Activated CD4-positive, alpha-beta memory T cell treated with anti-CD3 and anti-CD28 coated beads for 36 hours (primary cell): Measurements from ENCODE around the gene UACA. TPM values are rescaled to one million over a fixed set of nuclear protein-coding genes. Genes with fewer than 3 reads are reported as not detected.

ENCODE experiments used
- CTCF ChIA-PET: fragments of 350-600 bp; sonication (Branson Sonifier 250); formaldehyde crosslinking; loops from one replicate; lab custom pipeline; 2021; ENCODE audit warnings: antibody characterized with exemption, inconsistent platforms; lab: Charles Lee
- POLR2A ChIA-PET: fragments of 350-600 bp; sonication (Branson Sonifier 250); formaldehyde crosslinking; loops from one replicate; lab custom pipeline; 2021; ENCODE audit warnings: antibody characterized with exemption; lab: Charles Lee
- DNase-seq: peaks from one replicate; pipeline ENCODE4 v3.0.0-alpha.2; 2020
- H3K27ac Mint-ChIP-seq: one replicate; pipeline ENCODE4 v1.8.0; 2021; ENCODE audit warnings: mixed read lengths
- H3K27me3 Mint-ChIP-seq: one replicate; pipeline ENCODE4 v1.8.0; 2021; ENCODE audit warnings: mixed read lengths
- H3K36me3 Mint-ChIP-seq: one replicate; pipeline ENCODE4 v1.8.0; 2021; ENCODE audit warnings: mixed read lengths
- H3K4me1 Mint-ChIP-seq: one replicate; pipeline ENCODE4 v1.8.0; 2021; ENCODE audit warnings: low read depth, mixed read lengths
- H3K4me3 Mint-ChIP-seq: one replicate; pipeline ENCODE4 v1.8.0; 2021; ENCODE audit warnings: mild to moderate bottlenecking, mixed read lengths
- H3K9me3 Mint-ChIP-seq: one replicate; pipeline ENCODE4 v1.8.0; 2021; ENCODE audit warnings: mixed read lengths
- intact Hi-C: fragments of 100-400 bp; cut with micrococcal nuclease; formaldehyde crosslinking; loops from one replicate; pipeline ENCODE4 v1.15.1; 2023
- total RNA-seq, 2 experiments: library from RNA; stranded (reverse); gene quantifications; one replicate each; pipeline ENCODE4 v1.2.3, GENCODE V29; 2021

The UACA gene
- total RNA-seq, 2 experiments from 2014 or later = 3.8 to 4.1 TPM

- intact Hi-C loops = no loop called here
- Mint-ChIP-seq H3K4me3 (no peak overlapping the region), H3K36me3 (no peaks in the 10 kb centered on the region), H3K27me3 (peaks cover 15% of the 10 kb centered on the region), H3K4me1 (no peaks in the 10 kb centered on the region), H3K27ac (no peak overlapping the region), H3K9me3 (no peaks in the 10 kb centered on the region)
- no peak for DNase-seq
- POLR2A ChIA-PET = no interaction called here
- CTCF ChIA-PET = no interaction called here
Observed at GRCh38 chr15:70701891-70702568, 61.3 kb downstream of the UACA start.

DNA sequence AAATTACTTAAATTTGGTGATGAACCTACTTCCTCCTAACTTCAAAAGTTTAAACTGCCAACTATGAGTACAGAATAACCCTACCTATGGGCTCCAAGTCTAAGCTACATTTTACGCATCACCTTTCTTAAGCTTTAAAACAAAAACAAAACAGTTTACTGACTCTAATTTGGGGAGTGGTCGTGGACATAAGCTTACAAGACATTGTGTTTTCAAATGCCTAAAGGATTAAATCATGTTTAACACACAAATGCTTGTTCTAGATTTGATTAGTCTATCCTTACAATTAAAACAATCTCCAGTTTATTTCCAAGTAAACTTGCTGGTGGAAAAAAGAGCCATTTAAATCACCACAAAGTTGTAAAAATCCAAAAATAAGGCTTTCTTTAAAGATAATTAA is 62.2 kb downstream of the UACA start:
- no peak for DNase-seq
- intact Hi-C loops = no loop called here
- no peaks in the 10 kb centered on the region for H3K4me1 Mint-ChIP-seq
- H3K27ac Mint-ChIP-seq = no peak overlapping the region
- H3K27me3 Mint-ChIP-seq = peaks cover 14% of the 10 kb centered on the region
- no peaks in the 10 kb centered on the region for H3K36me3 Mint-ChIP-seq
- CTCF ChIA-PET = no interaction called here
- no peak overlapping the region for H3K4me3 Mint-ChIP-seq
- POLR2A ChIA-PET = no interaction called here
- H3K9me3 Mint-ChIP-seq = no peaks in the 10 kb centered on the region

- Mint-ChIP-seq H3K4me1 (no peaks in the 10 kb centered on the region), H3K9me3 (no peaks in the 10 kb centered on the region), H3K36me3 (no peaks in the 10 kb centered on the region), H3K27me3 (peaks cover 13% of the 10 kb centered on the region), H3K27ac (no peak overlapping the region), H3K4me3 (no peak overlapping the region)
- DNase-seq = no peak
- CTCF ChIA-PET = no interaction called here
- intact Hi-C loops = no loop called here
- POLR2A ChIA-PET = no interaction called here
Observed at GRCh38 chr15:70699890-70700289, 63.5 kb downstream of the UACA start.

DNA sequence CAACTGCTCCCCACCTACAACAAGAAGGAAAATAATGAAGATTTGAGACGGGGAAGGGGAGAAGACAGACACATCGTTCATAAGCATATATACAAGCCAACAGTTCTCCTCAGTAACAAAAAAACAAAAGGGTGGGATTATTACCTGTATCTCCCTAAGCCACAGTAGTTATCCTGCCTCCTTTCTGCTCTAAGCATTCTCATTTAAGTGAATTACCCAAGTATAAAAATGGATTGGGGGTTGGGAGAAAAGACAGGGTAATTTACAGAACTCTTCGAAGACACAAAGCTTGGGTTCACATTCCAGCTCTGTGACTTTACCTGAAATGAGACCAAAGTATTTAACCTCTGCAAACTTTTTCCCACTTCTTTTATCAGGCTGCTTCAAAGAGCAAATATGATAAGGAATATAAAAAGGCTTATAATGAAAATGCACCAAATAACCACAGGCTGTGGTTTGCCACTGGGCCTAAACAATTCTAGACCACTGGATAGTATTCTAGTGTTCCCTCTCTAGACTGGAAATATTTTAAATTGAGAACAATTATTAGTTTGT is 64.4 kb downstream of the UACA start:
- CTCF ChIA-PET = no interaction called here
- POLR2A ChIA-PET = no interaction called here
- no peak for DNase-seq
- intact Hi-C loops = no loop called here
- no peak overlapping the region for H3K27ac Mint-ChIP-seq
- H3K4me1 Mint-ChIP-seq = no peaks in the 10 kb centered on the region
- peaks cover 6% of the 10 kb centered on the region for H3K27me3 Mint-ChIP-seq
- no peak overlapping the region for H3K4me3 Mint-ChIP-seq
- no peaks in the 10 kb centered on the region for H3K9me3 Mint-ChIP-seq
- H3K36me3 Mint-ChIP-seq = no peaks in the 10 kb centered on the region

DNA sequence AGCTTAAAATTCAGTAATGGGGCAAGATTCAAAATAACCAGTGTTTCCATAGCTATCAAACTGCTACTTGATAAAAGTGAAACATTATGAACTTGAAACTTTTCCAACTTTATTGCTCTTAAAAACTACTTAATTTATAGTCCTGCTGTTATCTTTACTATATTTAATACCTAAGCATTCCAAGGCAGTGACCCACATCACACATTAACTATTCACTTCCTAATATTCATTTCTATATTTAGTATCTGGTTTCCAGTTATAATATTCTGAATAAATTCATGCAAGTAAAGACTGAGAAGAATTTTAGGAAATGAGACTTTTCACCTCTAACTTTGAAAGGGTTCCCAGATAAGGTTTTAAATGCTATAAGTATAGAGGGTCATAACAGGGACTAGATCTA is 64.9 kb downstream of the UACA start:
- CTCF ChIA-PET = no interaction called here

GRCh38 chr15:70690491-70691276 is 72.7 kb downstream of the UACA start:
- no peak overlapping the region for H3K27ac Mint-ChIP-seq
- intact Hi-C loops = no loop called here
- CTCF ChIA-PET = interaction anchor here (0.6 to 1.1 kb wide), 2 partner anchors 32 to 504 kb away, joined by 3 to 4 read pairs; no protein-coding TSS in a partner anchor
- no peaks in the 10 kb centered on the region for H3K4me1 Mint-ChIP-seq
- POLR2A ChIA-PET = no interaction called here
- no peak for DNase-seq
- H3K9me3 Mint-ChIP-seq = no peaks in the 10 kb centered on the region
- H3K4me3 Mint-ChIP-seq = no peak overlapping the region
- H3K36me3 Mint-ChIP-seq = no peaks in the 10 kb centered on the region
- H3K27me3 Mint-ChIP-seq = peaks cover 2% of the 10 kb centered on the region

More for the DNA sequence above, 64.9 kb downstream of the UACA start:
- no peak overlapping the region for H3K4me3 Mint-ChIP-seq
- no peaks in the 10 kb centered on the region for H3K36me3 Mint-ChIP-seq
- no peak for DNase-seq
- no peaks in the 10 kb centered on the region for H3K4me1 Mint-ChIP-seq
- POLR2A ChIA-PET = no interaction called here
- peaks cover 4% of the 10 kb centered on the region for H3K27me3 Mint-ChIP-seq
- no peaks in the 10 kb centered on the region for H3K9me3 Mint-ChIP-seq
- intact Hi-C loops = no loop called here
- H3K27ac Mint-ChIP-seq = no peak overlapping the region

DNA sequence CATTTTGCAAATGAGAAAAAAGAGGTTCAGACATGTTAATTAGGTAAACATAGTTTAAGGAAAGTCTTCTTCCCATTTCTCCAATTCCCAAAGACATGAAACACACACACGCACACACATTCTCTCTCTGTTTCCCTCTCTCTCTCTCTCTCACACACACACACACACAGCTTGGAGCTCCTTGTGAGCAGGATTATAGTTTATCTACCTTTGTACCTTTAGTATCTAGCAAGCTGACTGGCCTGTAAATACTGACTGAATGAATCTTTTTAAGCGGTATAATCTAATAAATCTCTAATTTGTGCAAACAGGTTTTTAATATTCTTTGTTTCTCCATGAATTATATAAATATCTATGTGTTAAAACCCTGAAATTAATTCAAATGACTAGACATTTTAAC is 73.3 kb downstream of the UACA start:
- H3K4me1 Mint-ChIP-seq = no peaks in the 10 kb centered on the region
- no peaks in the 10 kb centered on the region for H3K36me3 Mint-ChIP-seq
- no peak overlapping the region for H3K27ac Mint-ChIP-seq
- no peaks in the 10 kb centered on the region for H3K9me3 Mint-ChIP-seq
- intact Hi-C loops = no loop called here
- ChIA-PET POLR2A (no interaction called here), CTCF (interaction anchor here (0.6 to 1.6 kb wide), 2 partner anchors 33 to 503 kb away, joined by 4 to 6 read pairs; no protein-coding TSS in a partner anchor)
- H3K27me3 Mint-ChIP-seq = peaks cover 2% of the 10 kb centered on the region
- no peak for DNase-seq
- H3K4me3 Mint-ChIP-seq = no peak overlapping the region

DNA sequence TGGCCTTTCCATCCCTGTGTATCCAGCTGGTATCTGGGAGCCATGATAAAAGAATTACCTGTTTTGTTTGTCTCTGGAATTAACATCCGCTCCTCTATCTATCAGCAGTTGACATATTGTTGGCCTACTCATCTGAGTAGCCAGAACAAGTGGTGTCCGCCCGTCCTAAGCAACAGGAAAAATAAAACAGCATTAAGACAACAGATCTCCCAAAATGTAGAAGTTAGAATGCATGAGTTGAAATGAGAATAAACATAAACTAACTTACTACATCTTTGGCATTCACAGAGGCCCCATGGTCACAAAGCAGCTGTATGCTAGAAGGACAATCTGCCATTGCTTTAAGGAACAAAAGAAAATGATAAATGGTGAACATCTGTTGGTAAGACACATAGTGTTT is 75.9 kb downstream of the UACA start:
- Mint-ChIP-seq H3K4me1 (no peaks in the 10 kb centered on the region), H3K36me3 (no peaks in the 10 kb centered on the region), H3K27me3 (peaks cover 4% of the 10 kb centered on the region), H3K4me3 (no peak overlapping the region), H3K27ac (no peak overlapping the region), H3K9me3 (no peaks in the 10 kb centered on the region)
- ChIA-PET CTCF (interaction anchor here (1.9 kb wide), 1 partner anchor 36 kb away, joined by 10 read pairs; no protein-coding TSS in a partner anchor), POLR2A (no interaction called here)
- DNase-seq = no peak
- intact Hi-C loops = no loop called here

GRCh38 chr15:70680817-70681216 is 82.5 kb downstream of the UACA start:
- no peaks in the 10 kb centered on the region for H3K36me3 Mint-ChIP-seq
- H3K4me3 Mint-ChIP-seq = no peak overlapping the region
- H3K9me3 Mint-ChIP-seq = no peaks in the 10 kb centered on the region
- CTCF ChIA-PET = interaction anchor here (0.6 to 5.2 kb wide), 4 partner anchors 13 to 131 kb away, joined by 3 to 37 read pairs (median 14); no protein-coding TSS in a partner anchor
- POLR2A ChIA-PET = no interaction called here
- H3K27ac Mint-ChIP-seq = no peak overlapping the region
- intact Hi-C loops = no loop called here
- DNase-seq = no peak
- H3K27me3 Mint-ChIP-seq = peaks cover 7% of the 10 kb centered on the region
- peaks cover 2% of the 10 kb centered on the region for H3K4me1 Mint-ChIP-seq

DNA sequence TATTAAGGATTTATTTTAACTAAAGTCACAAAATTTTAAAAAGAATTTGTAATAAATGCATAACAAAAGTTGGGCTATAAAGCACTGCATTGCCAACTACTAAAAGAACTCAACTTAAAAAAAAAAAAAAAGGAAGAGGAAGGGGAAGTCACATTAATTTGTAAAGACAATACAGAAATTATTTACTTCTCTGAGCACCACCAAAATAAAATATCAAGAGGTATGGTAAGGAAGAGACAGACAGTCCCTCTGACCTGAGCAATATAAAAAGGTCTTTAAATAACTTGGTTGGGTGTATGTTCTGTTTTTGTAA is 83.5 kb downstream of the UACA start:
- Mint-ChIP-seq H3K4me1 (peaks cover 2% of the 10 kb centered on the region), H3K27ac (no peak overlapping the region), H3K9me3 (no peaks in the 10 kb centered on the region), H3K4me3 (no peak overlapping the region), H3K27me3 (peaks cover 5% of the 10 kb centered on the region), H3K36me3 (no peaks in the 10 kb centered on the region)
- POLR2A ChIA-PET = no interaction called here
- no peak for DNase-seq
- CTCF ChIA-PET = interaction anchor here (0.8 to 5.2 kb wide), 6 partner anchors 12 to 1402 kb away, joined by 3 to 37 read pairs (median 4); no protein-coding TSS in a partner anchor
- intact Hi-C loops = loop anchor here (10.0 kb wide), 1 partner anchor 45 kb away; no protein-coding TSS in a partner anchor

- CTCF ChIA-PET = interaction anchor here (2.3 to 2.6 kb wide), 2 partner anchors 50 to 139 kb away, joined by 9 to 12 read pairs; no protein-coding TSS in a partner anchor
- no peak overlapping the region for H3K4me3 Mint-ChIP-seq
- H3K27ac Mint-ChIP-seq = no peak overlapping the region
- H3K36me3 Mint-ChIP-seq = no peaks in the 10 kb centered on the region
- no peak for DNase-seq
- H3K4me1 Mint-ChIP-seq = peaks cover 16% of the 10 kb centered on the region
- POLR2A ChIA-PET = no interaction called here
- no peaks in the 10 kb centered on the region for H3K9me3 Mint-ChIP-seq
- peaks cover 2% of the 10 kb centered on the region for H3K27me3 Mint-ChIP-seq
- intact Hi-C loops = loop anchor here (5.0 to 10.0 kb wide), 2 partner anchors 53 to 140 kb away; no protein-coding TSS in a partner anchor
Observed at GRCh38 chr15:70672081-70672480, 91.3 kb downstream of the UACA start.

DNA sequence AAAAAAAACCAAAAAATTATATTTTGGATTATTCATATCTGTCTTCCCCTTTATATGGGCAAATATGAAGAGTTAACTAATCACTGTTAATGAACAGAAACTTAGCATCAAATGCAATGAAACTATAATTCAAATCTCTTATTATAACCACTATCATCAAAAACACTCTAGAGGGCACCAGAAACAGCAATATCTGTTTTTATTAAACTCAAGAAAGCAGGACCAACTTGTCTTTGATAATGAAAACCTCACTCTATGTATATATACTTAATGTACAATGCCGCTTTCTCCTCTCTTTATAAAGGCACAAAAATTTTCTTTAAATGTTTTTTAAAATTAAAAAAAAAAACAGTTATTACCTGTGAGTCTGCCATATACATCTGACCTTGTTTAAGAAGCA is 92.7 kb downstream of the UACA start:
- intact Hi-C loops = loop anchor here (5.0 to 10.0 kb wide), 2 partner anchors 54 to 142 kb away; no protein-coding TSS in a partner anchor
- no peak for DNase-seq
- Mint-ChIP-seq H3K36me3 (no peaks in the 10 kb centered on the region), H3K4me3 (no peak overlapping the region), H3K9me3 (no peaks in the 10 kb centered on the region), H3K4me1 (peaks cover 16% of the 10 kb centered on the region), H3K27me3 (peaks cover 2% of the 10 kb centered on the region), H3K27ac (no peak overlapping the region)
- CTCF ChIA-PET = interaction anchor here (1.5 kb wide), 1 partner anchor 52 kb away, joined by 4 read pairs; no protein-coding TSS in a partner anchor
- POLR2A ChIA-PET = no interaction called here
